ENCODE results near the gene DGKG.
A peak's percentile ranks its signal among the peaks of the same experiment; 100 is the strongest.

Gene DGKG

GRCh38 chr3:186224041-186224610 is 137.9 kb downstream of the DGKG start:
- no peak for DNase-seq (ENCODE audit: insufficient read length, low spot score)
- TF ChIP-seq POLR2AphosphoS5 (IDR thresholded peaks at IDR 0.05; ENCODE audit: low read depth, low read length) (no peak), POLR2A (IDR thresholded peaks at IDR 0.05; ENCODE audit: low read depth, low read length) (no peak), POU2F2 (IDR thresholded peaks at IDR 0.05; ENCODE audit: low read depth, low read length) (no peak), SPI1 (IDR thresholded peaks at IDR 0.05; ENCODE audit: low read depth, low read length) (no peak), PAX5 (IDR thresholded peaks at IDR 0.05; ENCODE audit: insufficient read depth, low read length, severe bottlenecking) (no peak), TAF1 (IDR thresholded peaks at IDR 0.05; ENCODE audit: low read depth, low read length) (no peak)
- no peak for FAIRE-seq

- DNase-seq (ENCODE audit: insufficient read length, low spot score) (no peak), FAIRE-seq (no peak)
- no peak for TF ChIP-seq TAF1 (IDR thresholded peaks at IDR 0.05; ENCODE audit: low read depth, low read length)
- TF ChIP-seq POLR2A (IDR thresholded peaks at IDR 0.05; ENCODE audit: low read depth, low read length) = no peak
- TF ChIP-seq POLR2AphosphoS5 (IDR thresholded peaks at IDR 0.05; ENCODE audit: low read depth, low read length) = no peak
- TF ChIP-seq SPI1 (IDR thresholded peaks at IDR 0.05; ENCODE audit: low read depth, low read length) = no peak
- no peak for TF ChIP-seq POU2F2 (IDR thresholded peaks at IDR 0.05; ENCODE audit: low read depth, low read length)
- TF ChIP-seq PAX5 (IDR thresholded peaks at IDR 0.05; ENCODE audit: insufficient read depth, low read length, severe bottlenecking) = no peak
Measured at GRCh38 chr3:186223476-186223875, 138.6 kb downstream of the DGKG start.

GRCh38 chr3:186221760-186222378 is 140.2 kb downstream of the DGKG start:
- FAIRE-seq (peak; percentile 40), DNase-seq (ENCODE audit: insufficient read length, low spot score) (no peak)
- TF ChIP-seq POLR2A (IDR thresholded peaks at IDR 0.05; ENCODE audit: low read depth, low read length) (no peak), SPI1 (IDR thresholded peaks at IDR 0.05; ENCODE audit: low read depth, low read length) (peak; percentile 58), PAX5 (IDR thresholded peaks at IDR 0.05; ENCODE audit: insufficient read depth, low read length, severe bottlenecking) (no peak), POLR2AphosphoS5 (IDR thresholded peaks at IDR 0.05; ENCODE audit: low read depth, low read length) (no peak), TAF1 (IDR thresholded peaks at IDR 0.05; ENCODE audit: low read depth, low read length) (no peak)

DNA sequence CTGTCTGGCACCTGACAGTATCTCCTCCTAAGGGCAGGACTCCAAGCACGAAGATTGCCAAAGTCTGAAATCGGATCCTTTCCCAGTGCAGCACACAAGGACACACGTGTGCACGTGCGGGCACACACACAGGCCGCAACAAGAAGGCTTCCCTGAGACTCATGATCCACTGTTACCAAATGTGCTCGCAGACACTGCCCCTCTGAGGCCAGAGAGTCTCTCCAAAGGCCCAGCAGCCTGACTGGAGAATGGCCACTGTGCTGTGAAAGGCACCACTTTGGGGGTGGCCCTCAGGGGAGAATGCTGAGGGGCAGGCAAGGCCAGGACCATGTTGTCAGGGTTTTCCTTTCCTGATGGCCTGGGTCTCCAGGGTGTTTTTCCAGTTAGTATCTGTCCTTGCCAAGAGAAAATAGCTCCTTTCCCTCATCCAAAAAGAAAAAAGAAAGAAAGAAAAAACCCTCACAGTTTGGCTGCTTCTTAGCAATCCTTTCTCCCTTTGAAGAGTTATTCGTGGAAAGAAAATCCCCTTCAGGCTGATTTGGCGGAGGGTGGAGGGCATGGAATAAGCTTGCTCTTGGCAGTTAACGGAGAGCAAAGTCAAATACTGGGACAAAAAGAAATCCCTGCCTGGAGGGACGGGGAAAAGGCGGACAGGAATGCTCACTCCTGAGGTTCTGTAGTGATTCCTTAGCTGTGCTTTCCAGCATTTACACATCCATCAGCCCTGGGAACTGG is 141.0 kb downstream of the DGKG start:
- DNase-seq (ENCODE audit: insufficient read length, low spot score) = no peak
- TF ChIP-seq TAF1 (IDR thresholded peaks at IDR 0.05; ENCODE audit: low read depth, low read length) (no peak), POU2F2 (IDR thresholded peaks at IDR 0.05; ENCODE audit: low read depth, low read length) (no peak), SPI1 (IDR thresholded peaks at IDR 0.05; ENCODE audit: low read depth, low read length) (no peak), POLR2AphosphoS5 (IDR thresholded peaks at IDR 0.05; ENCODE audit: low read depth, low read length) (no peak), PAX5 (IDR thresholded peaks at IDR 0.05; ENCODE audit: insufficient read depth, low read length, severe bottlenecking) (no peak), POLR2A (IDR thresholded peaks at IDR 0.05; ENCODE audit: low read depth, low read length) (no peak)
- FAIRE-seq = no peak

- no peak for DNase-seq (ENCODE audit: insufficient read length, low spot score)
- FAIRE-seq = no peak
- TF ChIP-seq POU2F2 (IDR thresholded peaks at IDR 0.05; ENCODE audit: low read depth, low read length) = no peak
- no peak for TF ChIP-seq TAF1 (IDR thresholded peaks at IDR 0.05; ENCODE audit: low read depth, low read length)
- TF ChIP-seq PAX5 (IDR thresholded peaks at IDR 0.05; ENCODE audit: insufficient read depth, low read length, severe bottlenecking) = no peak
- no peak for TF ChIP-seq POLR2A (IDR thresholded peaks at IDR 0.05; ENCODE audit: low read depth, low read length)
- no peak for TF ChIP-seq POLR2AphosphoS5 (IDR thresholded peaks at IDR 0.05; ENCODE audit: low read depth, low read length)
- no peak for TF ChIP-seq SPI1 (IDR thresholded peaks at IDR 0.05; ENCODE audit: low read depth, low read length)
Measured at GRCh38 chr3:186220365-186220764, 141.7 kb downstream of the DGKG start.

- TF ChIP-seq TAF1 (IDR thresholded peaks at IDR 0.05; ENCODE audit: low read depth, low read length) = no peak
- no peak for TF ChIP-seq PAX5 (IDR thresholded peaks at IDR 0.05; ENCODE audit: insufficient read depth, low read length, severe bottlenecking)
- TF ChIP-seq SPI1 (IDR thresholded peaks at IDR 0.05; ENCODE audit: low read depth, low read length) = no peak
- TF ChIP-seq POLR2AphosphoS5 (IDR thresholded peaks at IDR 0.05; ENCODE audit: low read depth, low read length) = no peak
- no peak for TF ChIP-seq POLR2A (IDR thresholded peaks at IDR 0.05; ENCODE audit: low read depth, low read length)
- no peak for TF ChIP-seq POU2F2 (IDR thresholded peaks at IDR 0.05; ENCODE audit: low read depth, low read length)
- DNase-seq (ENCODE audit: insufficient read length, low spot score) (no peak), FAIRE-seq (peak; percentile 55)
Measured at GRCh38 chr3:186219211-186219638, 142.8 kb downstream of the DGKG start.

DNA sequence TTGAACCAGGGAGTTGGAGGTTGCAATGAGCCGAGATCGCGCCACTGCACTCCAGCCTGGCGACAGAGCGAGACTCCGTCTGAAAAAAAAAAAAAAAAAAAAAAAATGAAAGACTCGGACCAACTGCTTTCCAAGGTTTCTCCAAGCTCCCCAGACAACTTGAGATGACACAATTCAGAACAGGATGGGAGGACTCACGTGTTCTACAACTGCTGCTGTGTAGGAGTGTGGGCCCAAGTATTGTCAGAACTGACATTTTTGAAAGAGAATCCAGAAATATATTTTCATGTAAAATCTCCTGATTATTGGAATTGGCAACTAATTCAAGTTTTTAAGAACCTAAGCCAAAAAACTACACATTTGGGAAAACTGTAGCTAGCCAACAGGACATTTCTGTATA is 143.6 kb downstream of the DGKG start:
- DNase-seq (ENCODE audit: insufficient read length, low spot score) (no peak), FAIRE-seq (no peak)
- TF ChIP-seq POU2F2 (IDR thresholded peaks at IDR 0.05; ENCODE audit: low read depth, low read length) = no peak
- TF ChIP-seq POLR2A (IDR thresholded peaks at IDR 0.05; ENCODE audit: low read depth, low read length) = no peak
- TF ChIP-seq TAF1 (IDR thresholded peaks at IDR 0.05; ENCODE audit: low read depth, low read length) = no peak
- no peak for TF ChIP-seq PAX5 (IDR thresholded peaks at IDR 0.05; ENCODE audit: insufficient read depth, low read length, severe bottlenecking)
- no peak for TF ChIP-seq POLR2AphosphoS5 (IDR thresholded peaks at IDR 0.05; ENCODE audit: low read depth, low read length)
- TF ChIP-seq SPI1 (IDR thresholded peaks at IDR 0.05; ENCODE audit: low read depth, low read length) = no peak

DNA sequence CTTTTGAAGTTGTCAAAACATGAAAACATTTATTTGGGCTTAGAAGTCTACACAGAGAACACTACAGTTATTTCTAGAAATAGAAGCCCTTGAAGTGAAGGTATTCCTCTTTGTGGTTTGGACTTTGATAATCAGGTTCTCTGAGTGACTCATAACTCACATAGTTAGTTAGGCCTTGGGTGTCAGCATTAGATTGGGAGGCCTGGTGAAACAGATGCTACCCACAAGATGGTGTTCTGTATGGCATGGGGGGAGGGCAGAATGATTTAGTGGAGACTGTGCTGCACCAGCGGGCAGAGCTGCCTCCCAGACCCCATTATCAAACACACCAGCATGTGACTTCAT is 144.2 kb downstream of the DGKG start:
- TF ChIP-seq PAX5 (IDR thresholded peaks at IDR 0.05; ENCODE audit: insufficient read depth, low read length, severe bottlenecking) (no peak), SPI1 (IDR thresholded peaks at IDR 0.05; ENCODE audit: low read depth, low read length) (no peak), POLR2A (IDR thresholded peaks at IDR 0.05; ENCODE audit: low read depth, low read length) (no peak), POLR2AphosphoS5 (IDR thresholded peaks at IDR 0.05; ENCODE audit: low read depth, low read length) (no peak), POU2F2 (IDR thresholded peaks at IDR 0.05; ENCODE audit: low read depth, low read length) (no peak), TAF1 (IDR thresholded peaks at IDR 0.05; ENCODE audit: low read depth, low read length) (no peak)
- FAIRE-seq (peak; percentile 70), DNase-seq (ENCODE audit: insufficient read length, low spot score) (no peak)
